Adipocyte (in vitro differentiated cells): Measurements from ENCODE around the gene PDZD2.

ENCODE experiments used
- DNase-seq: peaks from one replicate; pipeline ENCODE4 v3.0.0-alpha.2; 2015; ENCODE audit warnings: low read depth
- H3K27me3 ChIP-seq: replicated peaks from 2 replicates; pipeline ENCODE4 v1.7.0; 2013; ENCODE audit warnings: mild to moderate bottlenecking, low read length, moderate library complexity; ENCODE audit not compliant: control insufficient read depth, insufficient read depth
- H3K36me3 ChIP-seq: 2 replicates; pipeline ENCODE4 v1.7.0; 2013; ENCODE audit warnings: low read length, mild to moderate bottlenecking, moderate library complexity; ENCODE audit not compliant: control insufficient read depth, insufficient read depth, severe bottlenecking
- H3K4me1 ChIP-seq: 2 replicates; pipeline ENCODE4 v1.7.0; 2013; ENCODE audit warnings: mild to moderate bottlenecking, low read length, moderate library complexity; ENCODE audit not compliant: control insufficient read depth, insufficient read depth
- H3K4me3 ChIP-seq: 2 replicates; pipeline ENCODE4 v1.7.0; 2013; ENCODE audit warnings: mild to moderate bottlenecking, low read length, moderate library complexity
- H3K9ac ChIP-seq: 2 replicates; pipeline ENCODE4 v1.7.0; 2013; ENCODE audit warnings: mild to moderate bottlenecking, low read length, moderate library complexity
- H3K9me3 ChIP-seq: 2 replicates; pipeline ENCODE4 v1.7.0; 2013; ENCODE audit warnings: mild to moderate bottlenecking, low read length, moderate library complexity; ENCODE audit not compliant: control insufficient read depth

PDZD2 gene

GRCh38 chr5:31887556-31887955 is 248.6 kb downstream of the PDZD2 start:
- Histone ChIP-seq H3K9me3 (no peaks in the 10 kb centered on the region), H3K4me3 (no peak overlapping the region), H3K9ac (no peak overlapping the region), H3K36me3 (no peaks in the 10 kb centered on the region), H3K4me1 (peaks cover 11% of the 10 kb centered on the region), H3K27me3 (peaks cover 18% of the 10 kb centered on the region)
- no peak for DNase-seq

GRCh38 chr5:31888564-31888963 is 249.6 kb downstream of the PDZD2 start:
- Histone ChIP-seq H3K27me3 (peaks cover 18% of the 10 kb centered on the region), H3K9ac (no peak overlapping the region), H3K9me3 (no peaks in the 10 kb centered on the region), H3K4me3 (no peak overlapping the region), H3K4me1 (peaks cover 11% of the 10 kb centered on the region), H3K36me3 (no peaks in the 10 kb centered on the region)
- no peak for DNase-seq

GRCh38 chr5:31889001-31889561 is 250.2 kb downstream of the PDZD2 start:
- no peak overlapping the region for H3K9ac ChIP-seq
- H3K27me3 ChIP-seq, result peaks cover 18% of the 10 kb centered on the region
- no peaks in the 10 kb centered on the region for H3K36me3 ChIP-seq
- H3K9me3 ChIP-seq, result no peaks in the 10 kb centered on the region
- DNase-seq, result no peak
- no peak overlapping the region for H3K4me3 ChIP-seq
- H3K4me1 ChIP-seq, result peaks cover 11% of the 10 kb centered on the region

DNA sequence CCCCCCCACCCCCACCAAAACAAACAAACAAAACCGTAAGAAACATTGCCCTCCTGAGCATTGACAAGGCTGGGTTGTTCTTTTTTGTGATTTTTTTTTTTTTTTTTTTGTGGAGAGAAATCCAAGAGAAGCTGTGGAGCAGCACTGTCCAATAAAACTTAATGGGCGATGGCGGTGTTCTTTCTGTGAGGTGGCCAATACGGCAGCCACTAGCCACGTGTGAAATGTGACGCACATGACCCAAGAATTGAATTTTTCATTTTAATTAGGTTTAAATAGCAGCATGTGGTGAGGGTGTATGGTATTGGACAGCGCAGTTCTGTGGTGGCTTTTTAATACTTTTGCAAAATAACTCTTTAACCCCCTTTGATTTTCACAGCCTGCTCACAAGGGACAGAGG is 251.1 kb downstream of the PDZD2 start:
- no peak for DNase-seq
- no peaks in the 10 kb centered on the region for H3K9me3 ChIP-seq
- peaks cover 18% of the 10 kb centered on the region for H3K27me3 ChIP-seq
- peaks cover 10% of the 10 kb centered on the region for H3K4me1 ChIP-seq
- H3K9ac ChIP-seq, result no peak overlapping the region
- H3K4me3 ChIP-seq, result no peak overlapping the region
- H3K36me3 ChIP-seq, result no peaks in the 10 kb centered on the region

DNA sequence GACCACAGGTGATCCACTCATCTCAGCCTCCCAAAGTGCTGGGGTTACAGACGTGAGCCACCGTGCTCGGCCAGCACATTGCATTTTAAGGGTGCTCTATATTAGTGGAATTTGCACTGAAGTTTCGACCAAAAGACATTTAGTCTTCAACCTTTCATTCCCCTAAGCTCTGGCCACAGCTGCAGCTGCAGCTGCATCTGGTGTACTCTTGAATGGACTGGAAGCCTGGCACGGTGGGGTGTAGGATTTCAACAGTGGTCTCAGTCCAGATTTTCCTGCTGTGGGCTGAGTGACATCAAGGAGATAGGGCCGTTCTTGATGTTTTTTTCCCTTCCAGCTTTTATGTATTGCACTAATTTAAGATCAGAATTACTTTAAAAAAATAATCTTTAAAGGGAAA is 255.2 kb downstream of the PDZD2 start:
- no peak for DNase-seq
- no peaks in the 10 kb centered on the region for H3K36me3 ChIP-seq
- H3K27me3 ChIP-seq, result peaks cover 34% of the 10 kb centered on the region
- H3K9me3 ChIP-seq, result no peaks in the 10 kb centered on the region
- H3K4me3 ChIP-seq, result no peak overlapping the region
- H3K9ac ChIP-seq, result no peak overlapping the region
- H3K4me1 ChIP-seq, result peaks cover 4% of the 10 kb centered on the region

DNA sequence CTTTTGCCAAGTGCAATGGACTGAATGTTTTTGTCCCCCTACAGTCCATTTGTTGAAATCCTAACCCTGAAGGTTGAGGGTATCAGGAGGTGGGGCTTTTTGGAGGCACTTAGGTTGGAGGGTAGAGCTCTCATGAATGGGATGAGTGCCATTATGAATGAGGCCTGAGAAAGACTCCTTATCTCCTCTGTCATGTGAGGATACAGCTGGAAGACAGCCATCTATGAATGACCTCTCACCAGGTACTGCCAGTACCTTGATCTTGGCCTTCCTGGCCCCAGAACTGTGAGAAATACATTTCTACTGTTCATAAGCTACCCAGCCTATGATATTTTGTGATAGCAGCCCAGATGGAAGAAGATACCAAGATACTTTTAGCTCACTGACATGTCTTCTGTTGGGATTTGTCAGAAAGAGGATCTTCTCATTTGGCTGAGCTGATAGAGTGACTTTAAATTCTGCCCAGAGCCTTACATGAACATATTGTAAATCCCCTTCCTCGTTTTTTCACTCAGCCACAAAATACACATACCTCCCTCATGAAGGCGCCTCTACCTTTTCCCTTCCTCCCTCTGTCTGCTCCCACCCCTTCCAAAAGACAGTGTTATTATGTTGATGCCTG is 256.4 kb downstream of the PDZD2 start:
- Histone ChIP-seq H3K9me3 (no peaks in the 10 kb centered on the region), H3K4me1 (no peaks in the 10 kb centered on the region), H3K4me3 (no peak overlapping the region), H3K9ac (no peak overlapping the region), H3K27me3 (peaks cover 30% of the 10 kb centered on the region), H3K36me3 (no peaks in the 10 kb centered on the region)
- DNase-seq, result no peak

DNA sequence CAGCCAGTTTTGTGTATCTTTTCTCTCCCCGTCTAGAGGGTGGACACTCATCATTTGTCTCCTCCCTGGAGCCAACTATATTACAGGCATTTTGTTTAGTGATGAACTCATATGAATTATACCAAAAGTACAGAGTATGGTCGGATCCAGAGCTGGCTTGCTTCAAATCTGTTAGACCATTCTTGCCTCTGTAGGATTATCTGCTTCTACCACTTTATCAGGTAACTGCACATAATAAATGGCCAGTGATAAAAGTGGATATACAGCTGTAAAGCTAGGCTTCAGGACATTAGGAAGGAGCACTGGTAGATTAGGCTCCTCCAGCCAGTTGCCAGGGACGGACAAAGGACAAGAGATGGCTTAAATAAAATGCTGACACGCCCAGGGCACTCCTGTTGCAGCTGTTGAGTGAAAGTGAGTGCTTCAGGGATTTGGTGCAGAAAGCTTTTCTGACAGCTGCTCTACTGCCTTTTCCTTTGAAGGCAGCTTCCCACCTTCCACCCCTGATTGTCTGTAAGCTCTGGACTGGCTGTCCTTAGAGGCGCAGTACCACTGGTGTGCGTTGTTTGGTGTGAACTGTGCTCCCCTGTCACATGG is 259.2 kb downstream of the PDZD2 start:
- Histone ChIP-seq H3K4me3 (no peak overlapping the region), H3K4me1 (no peaks in the 10 kb centered on the region), H3K9me3 (peaks cover 7% of the 10 kb centered on the region), H3K9ac (no peak overlapping the region), H3K36me3 (no peaks in the 10 kb centered on the region), H3K27me3 (peaks cover 27% of the 10 kb centered on the region)
- no peak for DNase-seq

- DNase-seq, result no peak
Measured at GRCh38 chr5:31900296-31900865, 261.4 kb downstream of the PDZD2 start.

GRCh38 chr5:31901807-31902530 is 263.0 kb downstream of the PDZD2 start:
- no peak overlapping the region for H3K9ac ChIP-seq
- no peaks in the 10 kb centered on the region for H3K36me3 ChIP-seq
- no peak for DNase-seq
- peaks cover 7% of the 10 kb centered on the region for H3K9me3 ChIP-seq
- peaks cover 18% of the 10 kb centered on the region for H3K27me3 ChIP-seq
- H3K4me3 ChIP-seq, result no peak overlapping the region
- H3K4me1 ChIP-seq, result no peaks in the 10 kb centered on the region

More at GRCh38 chr5:31900296-31900865, 261.4 kb downstream of the PDZD2 start:
- no peaks in the 10 kb centered on the region for H3K4me1 ChIP-seq
- no peak overlapping the region for H3K4me3 ChIP-seq
- peaks cover 7% of the 10 kb centered on the region for H3K9me3 ChIP-seq
- no peak overlapping the region for H3K9ac ChIP-seq
- no peaks in the 10 kb centered on the region for H3K36me3 ChIP-seq
- peaks cover 24% of the 10 kb centered on the region for H3K27me3 ChIP-seq

- no peaks in the 10 kb centered on the region for H3K4me1 ChIP-seq
- DNase-seq, result no peak
- no peaks in the 10 kb centered on the region for H3K9me3 ChIP-seq
- H3K27me3 ChIP-seq, result peaks cover 11% of the 10 kb centered on the region
- no peak overlapping the region for H3K4me3 ChIP-seq
- H3K9ac ChIP-seq, result no peak overlapping the region
- no peaks in the 10 kb centered on the region for H3K36me3 ChIP-seq
Measured at GRCh38 chr5:31908396-31908795, 269.5 kb downstream of the PDZD2 start.

GRCh38 chr5:31909073-31909472 is 270.1 kb downstream of the PDZD2 start:
- peaks cover 11% of the 10 kb centered on the region for H3K27me3 ChIP-seq
- H3K9ac ChIP-seq, result no peak overlapping the region
- H3K9me3 ChIP-seq, result no peaks in the 10 kb centered on the region
- no peaks in the 10 kb centered on the region for H3K36me3 ChIP-seq
- no peak overlapping the region for H3K4me3 ChIP-seq
- no peak for DNase-seq
- peaks cover 3% of the 10 kb centered on the region for H3K4me1 ChIP-seq
